K562 (cell line): ENCODE measurements around the gene ZNF331. TPM values are rescaled to one million over a fixed set of nuclear protein-coding genes. Genes with fewer than 3 reads are reported as not detected.

Experiments used
- CBFA2T2 ChIP-seq: fragments of 450-650 bp; conservative IDR thresholded peaks from 2 replicates; pipeline ENCODE4 v1.6.1; 2017; ENCODE audit warnings: mild to moderate bottlenecking
- CC2D1A ChIP-seq: fragments of 450-650 bp; IDR thresholded peaks from 2 replicates; pipeline ENCODE4 v1.6.1; 2017; ENCODE audit warnings: mild to moderate bottlenecking
- CHD1 ChIP-seq: fragments of 200-600 bp; sonication (generic); IDR thresholded peaks from one replicate; pipeline ENCODE4 v1.6.1; 2012; ENCODE audit warnings: mild to moderate bottlenecking, moderate library complexity, low read length, inconsistent platforms
- DACH1 ChIP-seq: fragments of 450-650 bp; IDR thresholded peaks from 2 replicates; pipeline ENCODE4 v1.6.1; 2018; ENCODE audit not compliant: partially characterized antibody
- FIP1L1 ChIP-seq: fragments of 200-400 bp; formaldehyde crosslinking; IDR thresholded peaks from 2 replicates; pipeline ENCODE4 v1.6.1; 2018; ENCODE audit warnings: mild to moderate bottlenecking, low read depth, low read length; ENCODE audit not compliant: poor library complexity, severe bottlenecking
- FOXJ2 ChIP-seq: fragments of 200-800 bp; sonication (Bioruptor generic); IDR thresholded peaks from 2 replicates; pipeline ENCODE4 v1.6.1; 2016; ENCODE audit warnings: missing genetic modification characterization, missing compliant biosample characterization
- FOXP1 ChIP-seq: sonication (generic); formaldehyde crosslinking; IDR thresholded peaks from 2 replicates; pipeline ENCODE4 v1.8.0; 2022; ENCODE audit warnings: mild to moderate bottlenecking, missing genetic modification reagents
- HNRNPK ChIP-seq: fragments of 200-400 bp; formaldehyde crosslinking; IDR thresholded peaks from one replicate; pipeline ENCODE4 v1.6.1; 2018; ENCODE audit warnings: mild to moderate bottlenecking, low read depth, low read length; ENCODE audit not compliant: poor library complexity, severe bottlenecking
- HNRNPLL ChIP-seq: fragments of 200-400 bp; formaldehyde crosslinking; IDR thresholded peaks from 2 replicates; pipeline ENCODE4 v1.6.1; 2017; ENCODE audit warnings: low read length, low read depth, mild to moderate bottlenecking; ENCODE audit not compliant: poor library complexity, severe bottlenecking
- MBD2 ChIP-seq: sonication (generic); IDR thresholded peaks from 2 replicates; pipeline ENCODE4 v1.6.1; 2016; ENCODE audit warnings: low read depth, borderline replicate concordance
- MCM3 ChIP-seq: fragments of 450-650 bp; IDR thresholded peaks from 2 replicates; pipeline ENCODE4 v1.6.1; 2016
- MTA2 ChIP-seq: fragments of 450-650 bp; IDR thresholded peaks from 2 replicates; pipeline ENCODE4 v1.6.1; 2016; ENCODE audit warnings: low read depth
- NCOA1 ChIP-seq: fragments of 450-650 bp; IDR thresholded peaks from 2 replicates; pipeline ENCODE4 v1.6.1; 2016; ENCODE audit warnings: low read depth
- NFE2 ChIP-seq: IDR thresholded peaks from 2 replicates; pipeline ENCODE4 v1.6.1; 2014; ENCODE audit warnings: antibody characterized with exemption, low read depth
- NFXL1 ChIP-seq: fragments of 450-650 bp; formaldehyde crosslinking; IDR thresholded peaks from 2 replicates; pipeline ENCODE4 v1.4.0; 2021; ENCODE audit warnings: mild to moderate bottlenecking
- NRF1 ChIP-seq, 2 experiments: fragments of 450-650 bp; IDR thresholded peaks in 1 of 2; conservative IDR thresholded peaks in 1 of 2; 2 replicates each; pipeline ENCODE4 v1.6.1; 2014; ENCODE audit warnings: mild to moderate bottlenecking in 2 of 2
- RCOR1 ChIP-seq, 2 experiments: IDR thresholded peaks; 2 replicates each; pipeline ENCODE4 v1.6.1; 2012; ENCODE audit warnings: low read depth in 2 of 2, low read length in 2 of 2, borderline replicate concordance in 1 of 2, improper control_type of control experiment in 1 of 2
- STAG1 ChIP-seq: sonication (generic); formaldehyde crosslinking; IDR thresholded peaks from 2 replicates; pipeline ENCODE4 v1.5.0; 2020; ENCODE audit warnings: missing genetic modification reagents, borderline replicate concordance
- STAT5A ChIP-seq: IDR thresholded peaks from 2 replicates; pipeline ENCODE4 v1.6.1; 2012; ENCODE audit warnings: low read length, inconsistent platforms, borderline replicate concordance
- ZBTB7A ChIP-seq: IDR thresholded peaks from 2 replicates; pipeline ENCODE4 v1.6.1; 2011; ENCODE audit warnings: low read depth, mild to moderate bottlenecking, low read length, moderate library complexity, borderline replicate concordance; ENCODE audit not compliant: control insufficient read depth
- ZFP1 ChIP-seq: fragments of 450-650 bp; formaldehyde crosslinking; IDR thresholded peaks from 2 replicates; pipeline ENCODE4 v1.4.0; 2020; ENCODE audit warnings: mild to moderate bottlenecking, mixed read lengths
- ZKSCAN1 ChIP-seq: fragments of 150-350 bp; IDR thresholded peaks from 2 replicates; pipeline ENCODE4 v1.6.1; 2016; ENCODE audit warnings: low read depth, low read length
- ZNF311 ChIP-seq: fragments of 250-450 bp; sonication (Bioruptor Pico); IDR thresholded peaks from 2 replicates; pipeline ENCODE4 v1.4.0; 2020; ENCODE audit warnings: mild to moderate bottlenecking, moderate library complexity
- ZNF561 ChIP-seq: fragments of 450-650 bp; formaldehyde crosslinking; conservative IDR thresholded peaks from 2 replicates; pipeline ENCODE4 v1.4.0; 2020; ENCODE audit warnings: mild to moderate bottlenecking, moderate library complexity
- polyA plus RNA-seq, 8 experiments: library from polyadenylated mRNA; depleted of rRNA in 4 of 8; stranded (reverse) in 5 of 8; unstranded in 3 of 8; fragments of >200 nt; fragmentation: Nextera tagmentation in 2 of 8; fragmentation: Illumina TruSeq in 1 of 8; extraction: Ambion mirVana in 2 of 8; extraction: Trizol in 1 of 8; gene quantifications; 2 replicates each; pipeline versions ENCODE4 v1.2.1 to v1.2.3, GENCODE V29; 2011 to 2014; ENCODE audit warnings: inconsistent platforms in 1 of 8, missing spikeins in 1 of 8
- total RNA-seq, 7 experiments: library from RNA; depleted of rRNA in 6 of 7; stranded (reverse); fragments of >200 nt in 6 of 7; fragmentation: Illumina TruSeq in 2 of 7; extraction: Trizol in 2 of 7; gene quantifications; 2 replicates each; pipeline versions ENCODE4 v1.2.1 to v1.2.3, GENCODE V29; 2011 to 2021; ENCODE audit warnings: low replicate concordance in 1 of 7
- TF ChIP-seq, protein P1 (sequence below): sonication (generic); formaldehyde crosslinking; IDR thresholded peaks from 2 replicates; pipeline ENCODE4 v1.9.0; 2022; ENCODE audit warnings: mild to moderate bottlenecking, missing genetic modification reagents
- TF ChIP-seq, protein P2 (sequence below): fragments of 250-450 bp; sonication (Bioruptor Pico); IDR thresholded peaks from 2 replicates; pipeline ENCODE4 v1.8.0; 2021; ENCODE audit warnings: borderline replicate concordance, mild to moderate bottlenecking, moderate library complexity; ENCODE audit not compliant: poor library complexity, severe bottlenecking
- TF ChIP-seq, protein P3 (sequence below): fragments of 450-650 bp; IDR thresholded peaks from one replicate; pipeline ENCODE4 v1.6.1; 2018; ENCODE audit warnings: mild to moderate bottlenecking, moderate library complexity; ENCODE audit not compliant: partially characterized antibody
- TF ChIP-seq, protein P4 (sequence below): sonication (generic); formaldehyde crosslinking; IDR thresholded peaks from 2 replicates; pipeline ENCODE4 v1.4.0; 2020; ENCODE audit warnings: mild to moderate bottlenecking, missing genetic modification reagents

ZNF331 gene
- total and polyA plus RNA-seq, 9 of the 15 experiments (the other 6 are each of a cell fraction or from before 2014, with no cell fraction given) = 0.23 to 2.7 (median 0.76) TPM

DNA sequence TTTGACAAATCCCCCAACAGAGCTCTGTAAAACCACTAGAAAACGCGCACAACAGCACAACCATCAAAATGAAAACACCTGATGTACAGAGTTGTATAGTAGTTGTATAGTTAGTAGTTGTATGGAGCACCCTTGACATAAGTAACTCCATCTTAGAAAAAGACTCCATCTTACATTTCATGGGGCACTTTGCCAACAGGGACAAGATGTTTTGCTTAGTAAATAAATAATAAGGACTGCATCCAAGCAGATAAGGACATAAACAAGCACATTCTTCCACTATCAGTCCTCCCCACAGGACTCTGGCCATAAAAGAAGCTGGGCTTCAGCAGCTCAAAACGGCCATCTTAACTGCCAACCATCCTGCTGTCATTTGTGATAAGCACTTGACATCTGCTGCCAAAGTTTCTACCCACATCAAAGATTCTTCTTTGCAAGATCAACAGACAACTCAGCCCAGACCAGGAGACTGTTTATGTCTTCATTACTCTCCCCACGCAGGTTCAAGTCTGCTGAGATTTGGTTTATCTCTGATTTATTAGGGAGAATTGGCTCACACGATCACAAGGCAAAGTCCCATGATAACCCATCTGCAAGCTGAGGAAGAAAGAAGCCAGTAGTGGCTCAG lies 20.7 kb upstream of the ZNF331 start (continued):
- TF ChIP-seq ZKSCAN1 (no peak), FOXJ2 (tag) (no peak), STAG1 (CRISPR knock-in tag) (no peak), MCM3 (no peak), NFXL1 (CRISPR knock-in tag) (peak; percentile 93), RCOR1 (IDR thresholded peaks at IDR 0.05; ENCODE audit: borderline replicate concordance in 1 of 2, low read depth in 2 of 2, low read length in 2 of 2) (no peak), NFE2 (no peak), FOXP1 (CRISPR knock-in tag) (no peak), NRF1 (conservative IDR thresholded peaks at IDR 0.05 in 1 of 2, IDR thresholded peaks at IDR 0.05 in 1 of 2) (no peak), HNRNPLL (no peak), STAT5A (peak; percentile 76), MBD2 (no peak; the same call in 1 of the 2 replicates), HNRNPK (no peak), ZNF561 (CRISPR knock-in tag) (peak; percentile 86), CHD1 (no peak), ZFP1 (CRISPR knock-in tag) (peak; percentile 90), FIP1L1 (no peak), CC2D1A (no peak), MTA2 (peak; percentile 75), ZNF311 (CRISPR knock-in tag) (peak; percentile 97), CBFA2T2 (peak; percentile 88), DACH1 (no peak), ZBTB7A (no peak), NCOA1 (no peak)
- TF ChIP-seq, protein P1, sequence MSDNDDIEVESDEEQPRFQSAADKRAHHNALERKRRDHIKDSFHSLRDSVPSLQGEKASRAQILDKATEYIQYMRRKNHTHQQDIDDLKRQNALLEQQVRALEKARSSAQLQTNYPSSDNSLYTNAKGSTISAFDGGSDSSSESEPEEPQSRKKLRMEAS (CRISPR knock-in tag) = no peak
- TF ChIP-seq, protein P2, sequence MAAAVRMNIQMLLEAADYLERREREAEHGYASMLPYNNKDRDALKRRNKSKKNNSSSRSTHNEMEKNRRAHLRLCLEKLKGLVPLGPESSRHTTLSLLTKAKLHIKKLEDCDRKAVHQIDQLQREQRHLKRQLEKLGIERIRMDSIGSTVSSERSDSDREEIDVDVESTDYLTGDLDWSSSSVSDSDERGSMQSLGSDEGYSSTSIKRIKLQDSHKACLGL (CRISPR knock-in tag) = peak; percentile 69
- TF ChIP-seq, protein P3, sequence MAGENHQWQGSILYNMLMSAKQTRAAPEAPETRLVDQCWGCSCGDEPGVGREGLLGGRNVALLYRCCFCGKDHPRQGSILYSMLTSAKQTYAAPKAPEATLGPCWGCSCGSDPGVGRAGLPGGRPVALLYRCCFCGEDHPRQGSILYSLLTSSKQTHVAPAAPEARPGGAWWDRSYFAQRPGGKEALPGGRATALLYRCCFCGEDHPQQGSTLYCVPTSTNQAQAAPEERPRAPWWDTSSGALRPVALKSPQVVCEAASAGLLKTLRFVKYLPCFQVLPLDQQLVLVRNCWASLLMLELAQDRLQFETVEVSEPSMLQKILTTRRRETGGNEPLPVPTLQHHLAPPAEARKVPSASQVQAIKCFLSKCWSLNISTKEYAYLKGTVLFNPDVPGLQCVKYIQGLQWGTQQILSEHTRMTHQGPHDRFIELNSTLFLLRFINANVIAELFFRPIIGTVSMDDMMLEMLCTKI = no peak
- TF ChIP-seq, protein P4, sequence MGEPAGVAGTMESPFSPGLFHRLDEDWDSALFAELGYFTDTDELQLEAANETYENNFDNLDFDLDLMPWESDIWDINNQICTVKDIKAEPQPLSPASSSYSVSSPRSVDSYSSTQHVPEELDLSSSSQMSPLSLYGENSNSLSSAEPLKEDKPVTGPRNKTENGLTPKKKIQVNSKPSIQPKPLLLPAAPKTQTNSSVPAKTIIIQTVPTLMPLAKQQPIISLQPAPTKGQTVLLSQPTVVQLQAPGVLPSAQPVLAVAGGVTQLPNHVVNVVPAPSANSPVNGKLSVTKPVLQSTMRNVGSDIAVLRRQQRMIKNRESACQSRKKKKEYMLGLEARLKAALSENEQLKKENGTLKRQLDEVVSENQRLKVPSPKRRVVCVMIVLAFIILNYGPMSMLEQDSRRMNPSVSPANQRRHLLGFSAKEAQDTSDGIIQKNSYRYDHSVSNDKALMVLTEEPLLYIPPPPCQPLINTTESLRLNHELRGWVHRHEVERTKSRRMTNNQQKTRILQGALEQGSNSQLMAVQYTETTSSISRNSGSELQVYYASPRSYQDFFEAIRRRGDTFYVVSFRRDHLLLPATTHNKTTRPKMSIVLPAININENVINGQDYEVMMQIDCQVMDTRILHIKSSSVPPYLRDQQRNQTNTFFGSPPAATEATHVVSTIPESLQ (CRISPR knock-in tag) = no peak
